ENCODE data around the gene AAMP. TPM values are rescaled to one million over a fixed set of nuclear protein-coding genes. Genes with fewer than 3 reads are reported as not detected.

AAMP gene
- total RNA-seq, 2 experiments from 2014 or later = 68.7 to 97.0 TPM

GRCh38 chr2:218229239-218229638, 40.7 kb downstream of the AAMP start:
- Histone ChIP-seq H3K4me3 (ENCODE audit: low read depth, low read length, poor library complexity, severe bottlenecking) (peak overlapping the region; percentile 9), H3K36me3 (ENCODE audit: insufficient read depth, low read length) (peaks cover 98% of the 10 kb centered on the region), H3K79me2 (ENCODE audit: insufficient read depth, low read depth, low read length) (peaks cover 59% of the 10 kb centered on the region), H3K4me2 (ENCODE audit: low read length) (peak overlapping the region; percentile 61), H3K9me2 (ENCODE audit: insufficient read depth, low read length) (no peaks in the 10 kb centered on the region), H3K9me3 (ENCODE audit: low read length) (no peaks in the 10 kb centered on the region), H4K20me1 (ENCODE audit: insufficient read depth, low read length) (peaks cover 21% of the 10 kb centered on the region), H2AFZ (ENCODE audit: low read length) (no peak overlapping the region), H3K4me1 (ENCODE audit: insufficient read depth, low read length, poor library complexity, severe bottlenecking) (peaks cover 52% of the 10 kb centered on the region), H3K27ac (ENCODE audit: low read depth, low read length, poor library complexity, severe bottlenecking) (peak overlapping the region; percentile 83)
- TF ChIP-seq EZH2phosphoT487 (IDR thresholded peaks at IDR 0.05; ENCODE audit: borderline replicate concordance, low read depth, low read length) = no peak
- TF ChIP-seq CTCF (conservative IDR thresholded peaks at IDR 0.05; ENCODE audit: low read length) = no peak
- intact Hi-C loops (cut with micrococcal nuclease; ENCODE audit: unreplicated experiment) = loop anchor here (1.0 kb wide), 1 partner anchor 9 kb away; no protein-coding TSS in a partner anchor
- DNase-seq (ENCODE audit: low spot score) = peak; percentile 72
- BruUV-seq (replicated peaks) = no TSS peak
- ChIA-PET POLR2A (interaction anchor here (0.5 to 7.5 kb wide), 13 partner anchors 11 to 975 kb away, joined by 3 to 143 read pairs (median 3); partner anchors contain the start of genes AAMP, ARPC2 and PNKD), CTCF (ENCODE audit: unreplicated experiment) (interaction anchor here (1.1 to 1.2 kb wide), 2 partner anchors 8 to 9 kb away, joined by 4 to 5 read pairs; no protein-coding TSS in a partner anchor)

GRCh38 chr2:218228366-218229090, 41.4 kb downstream of the AAMP start:
- ChIA-PET POLR2A (interaction anchor here (0.7 to 7.5 kb wide), 10 partner anchors 10 to 975 kb away, joined by 3 to 143 read pairs (median 4); partner anchors contain the start of genes AAMP, ARPC2 and PNKD), CTCF (ENCODE audit: unreplicated experiment) (interaction anchor here (1.2 kb wide), 1 partner anchor 9 kb away, joined by 5 read pairs; no protein-coding TSS in a partner anchor)
- peaks cover 59% of the 10 kb centered on the region for H3K4me1 ChIP-seq (ENCODE audit: insufficient read depth, low read length, poor library complexity, severe bottlenecking)
- H3K4me2 ChIP-seq (ENCODE audit: low read length) = peak overlapping the region; percentile 61
- TF ChIP-seq EZH2phosphoT487 (IDR thresholded peaks at IDR 0.05; ENCODE audit: borderline replicate concordance, low read depth, low read length) (no peak), CTCF (conservative IDR thresholded peaks at IDR 0.05; ENCODE audit: low read length) (no peak)
- H3K36me3 ChIP-seq (ENCODE audit: insufficient read depth, low read length) = peaks cover 98% of the 10 kb centered on the region
- no peaks in the 10 kb centered on the region for H3K9me2 ChIP-seq (ENCODE audit: insufficient read depth, low read length)
- peaks cover 66% of the 10 kb centered on the region for H3K79me2 ChIP-seq (ENCODE audit: insufficient read depth, low read depth, low read length)
- peak overlapping the region; percentile 9 for H3K4me3 ChIP-seq (ENCODE audit: low read depth, low read length, poor library complexity, severe bottlenecking)
- BruUV-seq (replicated peaks) = no TSS peak
- no peak overlapping the region for H2AFZ ChIP-seq (ENCODE audit: low read length)
- H4K20me1 ChIP-seq (ENCODE audit: insufficient read depth, low read length) = peaks cover 27% of the 10 kb centered on the region
- intact Hi-C loops (cut with micrococcal nuclease; ENCODE audit: unreplicated experiment) = loop anchor here (1.0 kb wide), 1 partner anchor 8 kb away; no protein-coding TSS in a partner anchor
- DNase-seq (ENCODE audit: low spot score) = no peak
- H3K9me3 ChIP-seq (ENCODE audit: low read length) = no peaks in the 10 kb centered on the region
- peak overlapping the region; percentile 83 for H3K27ac ChIP-seq (ENCODE audit: low read depth, low read length, poor library complexity, severe bottlenecking)
